Measurements from ENCODE around the gene RNF187.

The RNF187 gene

GRCh38 chr1:228469413-228470162 lies 17.6 kb upstream of the RNF187 start:
- H3K4me3 Mint-ChIP-seq: no peak overlapping the region
- peaks cover 58% of the 10 kb centered on the region for H3K4me1 Mint-ChIP-seq
- no peaks in the 10 kb centered on the region for H3K9me3 Mint-ChIP-seq
- ATAC-seq: no peak
- H3K36me3 Mint-ChIP-seq: peaks cover 8% of the 10 kb centered on the region
- no peak overlapping the region for H3K27ac Mint-ChIP-seq
- DNase-seq (ENCODE audit: low spot score in 2 of 2): no peak

DNA sequence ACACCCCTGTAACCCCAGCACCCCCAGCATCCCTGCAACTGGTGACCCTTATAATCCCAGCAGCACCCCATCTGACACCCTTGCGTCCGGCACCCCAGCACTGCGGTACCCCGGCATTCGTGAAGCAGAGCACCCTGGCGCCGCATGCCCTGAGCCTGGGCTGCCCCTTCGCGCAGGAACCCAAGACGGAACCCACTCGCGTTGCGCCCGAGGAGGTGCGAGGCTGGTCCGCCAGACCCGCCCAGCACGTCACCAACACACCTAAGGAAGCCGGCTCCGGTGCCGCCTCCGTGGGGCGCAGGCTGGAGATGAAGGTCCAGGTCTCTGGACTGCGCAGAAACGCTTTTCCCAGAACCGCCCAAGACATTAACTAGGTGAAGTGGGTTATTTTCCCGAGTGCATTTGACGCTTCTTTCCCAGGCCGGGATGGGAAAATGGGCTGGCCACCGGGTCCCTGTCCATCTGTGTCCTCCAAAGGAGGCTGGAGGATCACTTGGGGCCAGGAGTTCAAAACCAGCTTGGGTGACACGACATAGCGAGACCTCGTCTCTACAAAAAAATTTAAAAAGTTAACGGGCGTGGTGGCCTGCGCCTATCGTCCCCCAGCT lies 15.9 kb upstream of the RNF187 start:
- Mint-ChIP-seq H3K36me3 (peaks cover 4% of the 10 kb centered on the region), H3K27ac (no peak overlapping the region), H3K4me1 (peaks cover 46% of the 10 kb centered on the region), H3K9me3 (no peaks in the 10 kb centered on the region), H3K4me3 (no peak overlapping the region)
- DNase-seq (ENCODE audit: low spot score in 2 of 2) (no peak), ATAC-seq (no peak)

DNA sequence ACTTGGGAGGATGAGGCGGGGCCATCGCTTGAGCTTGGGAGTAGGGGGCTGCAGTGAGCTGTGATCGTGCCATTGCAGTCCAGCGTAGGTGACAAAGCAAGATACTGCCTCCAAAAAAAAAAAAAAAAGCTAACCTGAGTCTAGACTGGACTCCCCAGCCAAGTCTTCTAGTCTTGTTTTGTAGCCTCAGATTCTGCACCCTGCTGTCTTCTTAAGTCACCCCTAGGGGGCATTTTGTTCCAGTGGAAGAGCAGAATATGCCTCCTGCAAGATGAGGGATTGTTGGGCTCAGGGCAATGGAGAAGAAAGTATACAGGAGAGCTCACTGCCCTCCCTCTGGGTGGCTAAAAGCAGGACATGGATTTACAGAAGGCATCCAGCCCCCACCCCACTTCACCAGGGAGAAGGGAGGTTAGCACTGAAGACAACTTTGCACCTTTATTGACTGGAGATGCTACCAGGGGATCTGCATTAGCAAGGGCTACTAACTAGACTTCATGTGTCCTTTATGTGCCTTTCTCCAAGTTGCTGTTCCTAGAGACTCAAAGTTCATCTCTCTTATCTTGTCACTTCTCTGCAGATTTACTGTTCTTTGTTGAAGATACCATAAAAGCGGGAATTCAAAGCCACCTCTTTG lies 15.3 kb upstream of the RNF187 start:
- Mint-ChIP-seq H3K27ac (no peak overlapping the region), H3K4me1 (peaks cover 40% of the 10 kb centered on the region), H3K36me3 (no peaks in the 10 kb centered on the region), H3K4me3 (no peak overlapping the region), H3K9me3 (no peaks in the 10 kb centered on the region)
- ATAC-seq: peak; percentile 79
- no peak for DNase-seq (ENCODE audit: low spot score in 2 of 2)

GRCh38 chr1:228472655-228473054 lies 14.5 kb upstream of the RNF187 start:
- peaks cover 40% of the 10 kb centered on the region for H3K4me1 Mint-ChIP-seq
- no peak for DNase-seq (ENCODE audit: low spot score in 2 of 2)
- H3K4me3 Mint-ChIP-seq: peak overlapping the region; percentile 30
- no peaks in the 10 kb centered on the region for H3K36me3 Mint-ChIP-seq
- ATAC-seq: peak; percentile 84
- H3K27ac Mint-ChIP-seq: peak overlapping the region; percentile 20
- no peaks in the 10 kb centered on the region for H3K9me3 Mint-ChIP-seq

DNA sequence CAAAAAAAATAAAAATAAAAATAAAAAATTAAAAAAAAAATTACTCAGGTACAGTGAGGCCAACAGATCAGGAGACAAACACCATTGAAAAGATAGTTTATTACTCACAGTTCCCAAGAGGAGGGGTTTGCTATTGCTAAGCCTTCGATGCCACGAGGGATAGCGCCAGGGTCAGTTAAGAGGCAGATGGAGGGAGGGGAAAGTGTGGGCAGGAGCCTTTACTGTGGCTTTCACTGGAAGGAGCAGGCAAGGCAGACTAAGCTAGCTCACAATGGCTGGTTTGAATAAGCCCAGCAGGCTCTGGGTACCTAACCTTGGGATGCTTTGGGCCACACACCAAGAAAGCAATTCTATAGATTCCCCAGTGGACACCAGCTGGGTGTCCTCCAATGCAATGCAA lies 12.7 kb upstream of the RNF187 start:
- ATAC-seq (no peak), DNase-seq (ENCODE audit: low spot score in 2 of 2) (no peak)
- peaks cover 57% of the 10 kb centered on the region for H3K4me1 Mint-ChIP-seq
- peaks cover 10% of the 10 kb centered on the region for H3K36me3 Mint-ChIP-seq
- no peaks in the 10 kb centered on the region for H3K9me3 Mint-ChIP-seq
- no peak overlapping the region for H3K4me3 Mint-ChIP-seq
- no peak overlapping the region for H3K27ac Mint-ChIP-seq

DNA sequence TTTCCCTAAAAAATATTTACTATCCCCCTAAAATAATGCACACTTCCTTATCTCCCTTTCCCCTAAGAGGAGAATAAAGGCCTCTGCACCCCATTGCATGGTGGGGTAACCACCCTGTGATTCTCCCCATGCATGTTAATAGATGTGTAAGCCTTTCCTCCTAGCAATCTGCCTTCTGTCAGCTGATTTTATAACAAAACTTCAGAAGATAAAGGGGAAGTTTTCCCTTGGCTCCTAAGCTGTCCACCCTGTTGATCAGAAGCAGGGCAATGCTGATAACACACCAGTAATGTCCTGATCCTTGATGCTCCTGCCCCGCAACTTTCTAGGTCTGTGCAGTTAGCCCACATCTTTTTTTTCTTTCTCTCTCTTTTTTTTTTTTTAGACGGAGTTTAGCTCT lies 11.4 kb upstream of the RNF187 start:
- H3K4me1 Mint-ChIP-seq: peaks cover 70% of the 10 kb centered on the region
- H3K27ac Mint-ChIP-seq: peak overlapping the region; percentile 65
- ATAC-seq: no peak
- H3K36me3 Mint-ChIP-seq: peaks cover 10% of the 10 kb centered on the region
- no peak for DNase-seq (ENCODE audit: low spot score in 2 of 2)
- H3K4me3 Mint-ChIP-seq: no peak overlapping the region
- no peaks in the 10 kb centered on the region for H3K9me3 Mint-ChIP-seq

DNA sequence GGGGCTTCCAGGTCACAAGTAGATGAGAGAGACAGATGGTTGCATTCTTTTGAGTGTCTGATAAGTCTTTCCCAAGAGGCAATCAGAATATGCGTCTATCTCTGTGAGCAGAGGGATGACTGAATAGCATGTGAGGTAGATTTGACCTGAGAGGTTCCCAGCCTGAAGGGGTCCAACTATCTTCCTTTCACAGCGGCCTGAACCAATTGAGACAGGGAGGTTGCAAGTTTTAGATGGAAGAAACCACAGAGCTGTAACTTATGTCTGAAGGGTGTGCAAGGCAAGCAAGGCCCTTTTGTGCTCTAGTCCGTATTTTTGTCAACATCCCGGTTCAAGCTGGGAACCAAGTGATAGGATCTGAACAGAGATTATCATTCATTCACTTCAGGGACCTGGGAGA lies 9.9 kb upstream of the RNF187 start:
- Mint-ChIP-seq H3K4me1 (peaks cover 67% of the 10 kb centered on the region), H3K27ac (peak overlapping the region; percentile 65), H3K36me3 (peaks cover 10% of the 10 kb centered on the region), H3K9me3 (no peaks in the 10 kb centered on the region), H3K4me3 (no peak overlapping the region)
- no peak for ATAC-seq
- DNase-seq (ENCODE audit: low spot score in 2 of 2): no peak

- peaks cover 64% of the 10 kb centered on the region for H3K4me1 Mint-ChIP-seq
- H3K4me3 Mint-ChIP-seq: peak overlapping the region; percentile 59
- no peaks in the 10 kb centered on the region for H3K9me3 Mint-ChIP-seq
- ATAC-seq (no peak), DNase-seq (ENCODE audit: low spot score in 2 of 2) (no peak)
- peak overlapping the region; percentile 83 for H3K27ac Mint-ChIP-seq
- peaks cover 10% of the 10 kb centered on the region for H3K36me3 Mint-ChIP-seq
Observed at GRCh38 chr1:228478326-228478725, 8.9 kb upstream of the RNF187 start.

GRCh38 chr1:228478912-228479711 lies 8.1 kb upstream of the RNF187 start:
- peak overlapping the region; percentile 83 for H3K27ac Mint-ChIP-seq
- peak overlapping the region; percentile 59 for H3K4me3 Mint-ChIP-seq
- peak; percentile 89 for ATAC-seq
- peaks cover 56% of the 10 kb centered on the region for H3K4me1 Mint-ChIP-seq
- peaks cover 10% of the 10 kb centered on the region for H3K36me3 Mint-ChIP-seq
- H3K9me3 Mint-ChIP-seq: no peaks in the 10 kb centered on the region
- peak in 1 of 2 donors; percentile 74 for DNase-seq (ENCODE audit: low spot score in 2 of 2)

DNA sequence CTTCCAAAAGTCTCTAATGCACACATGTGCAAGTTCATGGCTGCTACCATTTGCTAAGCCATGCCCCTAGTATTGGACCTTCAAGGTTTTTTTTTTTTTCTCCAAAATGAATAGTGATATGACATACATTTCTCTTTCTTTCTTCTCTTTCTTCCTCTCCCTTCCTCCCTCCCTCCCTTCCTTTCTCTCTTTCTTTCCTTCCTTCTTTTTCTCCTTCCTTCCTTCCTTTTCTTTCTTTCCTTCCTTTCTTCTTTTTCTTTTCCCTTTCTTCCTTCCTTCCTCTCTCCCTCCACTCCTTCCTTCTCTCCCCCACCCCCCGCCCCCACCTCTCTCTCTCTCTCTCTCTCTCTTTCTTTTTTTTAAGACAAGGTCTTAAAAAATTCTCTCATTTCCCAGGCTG lies 3.4 kb upstream of the RNF187 start:
- ATAC-seq (no peak), DNase-seq (ENCODE audit: low spot score in 2 of 2) (no peak)
- Mint-ChIP-seq H3K9me3 (no peaks in the 10 kb centered on the region), H3K36me3 (peaks cover 23% of the 10 kb centered on the region), H3K4me3 (no peak overlapping the region), H3K27ac (no peak overlapping the region), H3K4me1 (peaks cover 41% of the 10 kb centered on the region)

- peak; percentile 88 to 95 for DNase-seq (ENCODE audit: low spot score in 2 of 2)
- Mint-ChIP-seq H3K9me3 (no peaks in the 10 kb centered on the region), H3K4me3 (peak overlapping the region; percentile 93), H3K4me1 (peaks cover 41% of the 10 kb centered on the region), H3K36me3 (peaks cover 47% of the 10 kb centered on the region), H3K27ac (peak overlapping the region; percentile 100)
- ATAC-seq: peak; percentile 82
Observed at GRCh38 chr1:228486596-228487335, 416 bp upstream of the RNF187 start.

- Mint-ChIP-seq H3K4me1 (peaks cover 32% of the 10 kb centered on the region), H3K36me3 (peaks cover 62% of the 10 kb centered on the region), H3K27ac (peak overlapping the region; percentile 96), H3K9me3 (no peaks in the 10 kb centered on the region), H3K4me3 (peak overlapping the region; percentile 89)
- ATAC-seq (no peak), DNase-seq (ENCODE audit: low spot score in 2 of 2) (no peak)
Observed at GRCh38 chr1:228488125-228488817, 1.1 kb downstream of the RNF187 start.

- H3K27ac Mint-ChIP-seq: peak overlapping the region; percentile 96
- H3K36me3 Mint-ChIP-seq: peaks cover 70% of the 10 kb centered on the region
- H3K4me1 Mint-ChIP-seq: peaks cover 38% of the 10 kb centered on the region
- DNase-seq (ENCODE audit: low spot score in 2 of 2) (no peak), ATAC-seq (no peak)
- H3K9me3 Mint-ChIP-seq: no peaks in the 10 kb centered on the region
- H3K4me3 Mint-ChIP-seq: peak overlapping the region; percentile 89
Observed at GRCh38 chr1:228488818-228489674, 1.9 kb downstream of the RNF187 start.

Data from stimulated activated effector memory CD8-positive, alpha-beta T cell treated with anti-CD3 and anti-CD28 coated beads, Interleukin-12 subunit alpha, Interleukin-12 subunit beta, amount 100 ng/mL, for 72 hours (primary cell).